A673 (cell line): Measurements from ENCODE around the gene MDFI. TPM values are rescaled to one million over a fixed set of nuclear protein-coding genes. Genes with fewer than 3 reads are reported as not detected.

Source experiments
- BruUV-seq: library from RNA; stranded (reverse); fragments of 400-500 nt; replicated peaks from 2 replicates; lab custom pipeline; 2021; lab: Mats Ljungman, UMichigan
- CTCF ChIA-PET: fragments of 300-600 bp; sonication (Branson Sonifier 250); formaldehyde crosslinking; loops from one replicate; lab custom pipeline; 2022; ENCODE audit warnings: antibody characterized with exemption; lab: Charles Lee
- POLR2A ChIA-PET: fragments of 300-600 bp; sonication (Branson Sonifier 250); formaldehyde crosslinking; loops from one replicate; lab custom pipeline; 2022; ENCODE audit warnings: antibody characterized with exemption; ENCODE audit not compliant: low non-redundant PET; lab: Charles Lee
- DNase-seq: peaks from one replicate; pipeline ENCODE4 v3.0.0-alpha.2; 2015; ENCODE audit warnings: low spot score
- H3K27ac ChIP-seq: fragments of 200-600 bp; sonication (generic); 2 replicates; pipeline ENCODE4 v1.5.1; 2016; ENCODE audit warnings: mixed run types, low read depth, mild to moderate bottlenecking, mixed read lengths, antibody characterized with exemption, low read length; ENCODE audit not compliant: poor library complexity, severe bottlenecking
- H3K27me3 ChIP-seq: fragments of 200-600 bp; sonication (generic); replicated peaks from 2 replicates; pipeline ENCODE4 v1.6.1; 2017; ENCODE audit warnings: mixed run types, low read depth, mild to moderate bottlenecking, mixed read lengths, antibody characterized with exemption, low read length; ENCODE audit not compliant: insufficient read depth, poor library complexity
- H3K36me3 ChIP-seq: fragments of 200-600 bp; sonication (generic); 2 replicates; pipeline ENCODE4 v1.6.1; 2016; ENCODE audit warnings: mixed run types, mild to moderate bottlenecking, mixed read lengths, antibody characterized with exemption, low read length; ENCODE audit not compliant: insufficient read depth, poor library complexity, severe bottlenecking
- H3K4me1 ChIP-seq: fragments of 200-600 bp; sonication (generic); 2 replicates; pipeline ENCODE4 v1.6.1; 2017; ENCODE audit warnings: mixed run types, mild to moderate bottlenecking, mixed read lengths, antibody characterized with exemption, low read length; ENCODE audit not compliant: insufficient read depth, poor library complexity, severe bottlenecking
- H3K4me3 ChIP-seq: fragments of 200-600 bp; sonication (generic); 2 replicates; pipeline ENCODE4 v1.5.1; 2016; ENCODE audit warnings: low read depth, mixed run types, mild to moderate bottlenecking, mixed read lengths, low read length; ENCODE audit not compliant: poor library complexity, severe bottlenecking
- H3K9me3 ChIP-seq: fragments of 200-600 bp; sonication (generic); 2 replicates; pipeline ENCODE4 v1.6.1; 2016; ENCODE audit warnings: mixed run types, low read depth, mild to moderate bottlenecking, mixed read lengths, antibody characterized with exemption, low read length; ENCODE audit not compliant: poor library complexity, severe bottlenecking
- CTCF ChIP-seq: fragments of 300-800, 200-600 bp; sonication (generic); conservative IDR thresholded peaks from 2 replicates; pipeline ENCODE4 v1.5.1; 2017; ENCODE audit warnings: low read depth, mild to moderate bottlenecking, antibody characterized with exemption, low read length, moderate library complexity, mixed read lengths
- EZH2 ChIP-seq: fragments of 200-600 bp; sonication (generic); IDR thresholded peaks from 2 replicates; pipeline ENCODE4 v1.6.1; 2017; ENCODE audit warnings: borderline replicate concordance, low read depth, mild to moderate bottlenecking, mixed read lengths, antibody characterized with exemption, low read length; ENCODE audit not compliant: poor library complexity, severe bottlenecking
- intact Hi-C: fragments of 100-400 bp; cut with micrococcal nuclease; formaldehyde crosslinking; loops from one replicate; pipeline ENCODE4 v1.10.0; 2022; ENCODE audit not compliant: unreplicated experiment
- total RNA-seq: library from RNA; stranded (reverse); gene quantifications from 2 replicates; pipeline ENCODE4 v1.2.3, GENCODE V29; 2021

Gene MDFI
- total RNA-seq, 1 experiment from 2014 or later, result 342 TPM

GRCh38 chr6:41635365-41635764, 2.9 kb upstream of the MDFI start:
- BruUV-seq, result no TSS peak
- no peak for DNase-seq
- Histone ChIP-seq H3K27ac (peak overlapping the region; percentile 18), H3K4me1 (peaks cover 43% of the 10 kb centered on the region), H3K4me3 (no peak overlapping the region), H3K9me3 (no peaks in the 10 kb centered on the region), H3K36me3 (no peaks in the 10 kb centered on the region), H3K27me3 (no peaks in the 10 kb centered on the region)
- ChIA-PET CTCF (no interaction called here), POLR2A (no interaction called here)
- intact Hi-C loops, result no loop called here
- no peak for TF ChIP-seq CTCF
- no peak for TF ChIP-seq EZH2

GRCh38 chr6:41636833-41637193, 1.5 kb upstream of the MDFI start:
- H3K27ac ChIP-seq, result peak overlapping the region; percentile 99
- BruUV-seq, result no TSS peak
- H3K27me3 ChIP-seq, result no peaks in the 10 kb centered on the region

GRCh38 chr6:41637194-41638001, 870 bp upstream of the MDFI start:
- no peak for DNase-seq
- TSS peak; percentile 32 for BruUV-seq
- Histone ChIP-seq H3K9me3 (no peaks in the 10 kb centered on the region), H3K4me1 (peaks cover 63% of the 10 kb centered on the region), H3K4me3 (peak overlapping the region; percentile 97), H3K36me3 (peaks cover 12% of the 10 kb centered on the region), H3K27me3 (no peaks in the 10 kb centered on the region), H3K27ac (peak overlapping the region; percentile 99)
- intact Hi-C loops, result no loop called here
- TF ChIP-seq CTCF (no peak), EZH2 (no peak)
- CTCF ChIA-PET, result interaction anchor here (0.7 kb wide), 1 partner anchor 175 kb away, joined by 8 read pairs; no protein-coding TSS in a partner anchor
- POLR2A ChIA-PET, result no interaction called here

More at GRCh38 chr6:41636833-41637193, 1.5 kb upstream of the MDFI start:
- Histone ChIP-seq H3K9me3 (no peaks in the 10 kb centered on the region), H3K36me3 (peaks cover 10% of the 10 kb centered on the region), H3K4me1 (peaks cover 58% of the 10 kb centered on the region), H3K4me3 (peak overlapping the region; percentile 97)
- TF ChIP-seq EZH2 (no peak), CTCF (no peak)
- ChIA-PET POLR2A (no interaction called here), CTCF (no interaction called here)
- intact Hi-C loops, result no loop called here
- DNase-seq, result peak; percentile 39
